ENCODE results near the gene IL13.
"Not testable (repeated sequence)": the region's sequence is repeated elsewhere in the genome, so short reads cannot be mapped to it uniquely, and the experiment has no call there.

Gene IL13

GRCh38 chr5:132688536-132689339, 30.8 kb downstream of the IL13 start:
- no peak for DNase-seq (ENCODE audit: low spot score)

- no peak for DNase-seq (ENCODE audit: low spot score)
Observed at GRCh38 chr5:132689513-132689912, 31.5 kb downstream of the IL13 start.

- DNase-seq (ENCODE audit: low spot score), result no peak
Observed at GRCh38 chr5:132690156-132690555, 32.2 kb downstream of the IL13 start.

GRCh38 chr5:132691755-132692631, 34.0 kb downstream of the IL13 start:
- DNase-seq (ENCODE audit: low spot score), result not testable (repeated sequence)

GRCh38 chr5:132692632-132692967, 34.6 kb downstream of the IL13 start:
- DNase-seq (ENCODE audit: low spot score), result no peak

- no peak for DNase-seq (ENCODE audit: low spot score)
Observed at GRCh38 chr5:132695956-132696355, 38.0 kb downstream of the IL13 start.

GRCh38 chr5:132704875-132705274, 46.9 kb downstream of the IL13 start:
- no peak for DNase-seq (ENCODE audit: low spot score)

GRCh38 chr5:132708645-132709044, 50.7 kb downstream of the IL13 start:
- no peak for DNase-seq (ENCODE audit: low spot score)

Measured in germinal center (tissue), 1 donor.